Karpas-422 (cell line): Measurements from ENCODE around the gene PRKCE. TPM values are rescaled to one million over a fixed set of nuclear protein-coding genes. Genes with fewer than 3 reads are reported as not detected.

Source experiments
- DNase-seq: peaks from one replicate; pipeline ENCODE4 v3.0.0-alpha.2; 2015
- H2AFZ ChIP-seq: fragments of 200-600 bp; sonication (generic); 2 replicates; pipeline ENCODE4 v1.6.1; 2014; ENCODE audit warnings: antibody characterized with exemption, low read length, mixed read lengths
- H3K27ac ChIP-seq: fragments of 200-600 bp; sonication (generic); 2 replicates; pipeline ENCODE4 v1.5.1; 2014; ENCODE audit warnings: mild to moderate bottlenecking, low read length, moderate library complexity
- H3K27me3 ChIP-seq: fragments of 200-600 bp; sonication (generic); 2 replicates; pipeline ENCODE4 v1.6.1; 2014; ENCODE audit warnings: low read length, mixed read lengths
- H3K36me3 ChIP-seq: fragments of 200-600 bp; sonication (generic); 2 replicates; pipeline ENCODE4 v1.6.1; 2014; ENCODE audit warnings: low read length, mixed read lengths; ENCODE audit not compliant: insufficient read depth
- H3K4me1 ChIP-seq: fragments of 200-600 bp; sonication (generic); 2 replicates; pipeline ENCODE4 v1.6.1; 2014; ENCODE audit warnings: mild to moderate bottlenecking, low read length, mixed read lengths
- H3K4me2 ChIP-seq: fragments of 200-600 bp; sonication (generic); 2 replicates; pipeline ENCODE4 v1.6.1; 2014; ENCODE audit warnings: low read length, low read depth, mild to moderate bottlenecking; ENCODE audit not compliant: poor library complexity, severe bottlenecking
- H3K4me3 ChIP-seq: fragments of 200-600 bp; sonication (generic); 2 replicates; pipeline ENCODE4 v1.5.1; 2014; ENCODE audit warnings: mild to moderate bottlenecking, antibody characterized with exemption, low read length, mixed read lengths
- H3K79me2 ChIP-seq: fragments of 200-600 bp; sonication (generic); 2 replicates; pipeline ENCODE4 v1.6.1; 2014; ENCODE audit warnings: mild to moderate bottlenecking, low read length, mixed read lengths
- H3K9ac ChIP-seq: fragments of 200-600 bp; sonication (generic); 2 replicates; pipeline ENCODE4 v1.6.0; 2014; ENCODE audit warnings: low read length
- H3K9me2 ChIP-seq: fragments of 200-600 bp; sonication (generic), shearing (Covaris generic); replicated peaks from 2 replicates; pipeline ENCODE4 v1.6.0; 2014; ENCODE audit warnings: mild to moderate bottlenecking, low read length, moderate library complexity; ENCODE audit not compliant: insufficient read depth
- H3K9me3 ChIP-seq: fragments of 300-700, 200-600 bp; sonication (generic); 2 replicates; pipeline ENCODE4 v1.6.1; 2014; ENCODE audit warnings: low read length, mixed read lengths
- H4K20me1 ChIP-seq: fragments of 200-600 bp; sonication (generic); 2 replicates; pipeline ENCODE4 v1.6.1; 2014; ENCODE audit warnings: mild to moderate bottlenecking, antibody characterized with exemption, low read length, low read depth; ENCODE audit not compliant: insufficient read depth
- total RNA-seq: library from RNA; depleted of rRNA; stranded (reverse); fragments of >200 nt; shearing (Covaris generic); gene quantifications from 2 replicates; pipeline ENCODE4 v1.2.3, GENCODE V29; 2014; ENCODE audit warnings: low replicate concordance

PRKCE gene
- total RNA-seq, 1 experiment from 2014 or later: 61.8 TPM

DNA sequence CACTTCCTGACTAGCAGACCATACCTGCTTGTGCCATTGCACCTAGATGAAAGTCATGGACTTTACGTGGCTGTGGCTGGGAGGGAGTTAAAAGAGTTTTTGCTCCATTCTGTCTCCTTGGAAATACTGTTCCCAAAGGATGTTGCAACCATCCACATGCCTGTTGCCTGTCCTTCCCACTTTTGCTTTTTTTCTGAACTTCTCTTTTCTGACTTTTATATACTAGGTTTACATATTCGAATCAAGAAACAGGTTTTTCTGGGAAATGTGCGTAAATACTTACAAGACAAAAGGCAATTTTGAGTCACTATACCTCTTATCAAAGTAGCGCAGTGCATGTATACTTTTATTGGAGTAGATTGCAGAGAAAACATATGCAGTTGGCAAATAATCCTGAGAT, 244.8 kb downstream of the PRKCE start:
- Histone ChIP-seq H3K4me2 (no peak overlapping the region), H3K79me2 (peaks cover 97% of the 10 kb centered on the region), H3K9ac (no peak overlapping the region), H3K4me1 (peaks cover 17% of the 10 kb centered on the region), H4K20me1 (no peaks in the 10 kb centered on the region), H3K27ac (no peak overlapping the region), H3K9me2 (no peaks in the 10 kb centered on the region), H3K9me3 (no peaks in the 10 kb centered on the region), H3K4me3 (no peak overlapping the region), H3K27me3 (no peaks in the 10 kb centered on the region), H2AFZ (no peak overlapping the region), H3K36me3 (0 out of 2 replicates have a peak, but pooled peaks cover 9% of the 10 kb centered on the region)
- DNase-seq: no peak

DNA sequence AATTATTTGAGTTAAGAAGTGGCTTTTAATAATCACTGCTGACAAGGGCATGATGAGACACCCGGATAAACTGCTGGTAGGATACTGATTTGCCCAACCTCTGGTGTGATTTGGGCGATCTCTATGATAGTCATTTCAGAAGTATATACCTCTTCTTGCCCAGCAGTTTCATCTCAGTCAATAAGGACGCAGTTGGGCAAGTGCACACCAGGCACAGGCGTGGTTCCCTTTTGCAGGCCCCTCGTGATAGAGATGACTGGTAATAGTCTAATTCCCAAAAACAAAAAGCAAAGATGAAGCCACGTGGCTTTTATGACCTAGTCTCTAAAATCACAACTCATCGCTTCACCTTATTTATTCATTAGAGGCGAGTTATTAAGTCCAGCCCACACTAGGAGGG, 246.4 kb downstream of the PRKCE start:
- Histone ChIP-seq H3K36me3 (0 out of 2 replicates have a peak, but pooled peaks cover 9% of the 10 kb centered on the region), H3K9me2 (no peaks in the 10 kb centered on the region), H4K20me1 (no peaks in the 10 kb centered on the region), H3K4me1 (peaks cover 15% of the 10 kb centered on the region), H3K9ac (no peak overlapping the region), H3K79me2 (peaks cover 97% of the 10 kb centered on the region), H3K27me3 (no peaks in the 10 kb centered on the region), H3K4me2 (no peak overlapping the region), H3K4me3 (no peak overlapping the region), H3K27ac (no peak overlapping the region), H3K9me3 (no peaks in the 10 kb centered on the region), H2AFZ (no peak overlapping the region)
- no peak for DNase-seq

DNA sequence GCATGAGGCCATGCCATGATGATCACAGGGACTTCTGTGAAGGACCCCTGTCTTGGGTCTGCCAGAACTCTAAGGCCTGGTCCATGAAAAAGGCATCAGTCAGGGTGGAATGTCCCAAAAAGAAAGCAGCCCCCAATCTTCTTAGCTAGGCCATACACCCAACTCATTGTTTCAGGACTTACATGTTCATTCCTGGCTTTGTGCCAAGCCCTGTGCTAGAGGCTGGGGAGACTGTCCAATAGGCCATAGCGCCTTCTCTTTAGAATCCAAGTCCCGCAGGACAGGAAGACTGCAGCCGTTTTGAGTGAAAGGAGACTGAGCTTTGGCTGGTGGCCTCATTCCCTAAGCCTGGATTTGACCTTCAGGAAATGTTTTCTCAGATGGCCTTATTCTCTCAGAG, 247.3 kb downstream of the PRKCE start:
- H3K4me3 ChIP-seq: no peak overlapping the region
- no peak overlapping the region for H3K4me2 ChIP-seq
- H3K9ac ChIP-seq: no peak overlapping the region
- H3K27me3 ChIP-seq: no peaks in the 10 kb centered on the region
- no peaks in the 10 kb centered on the region for H4K20me1 ChIP-seq
- no peaks in the 10 kb centered on the region for H3K9me3 ChIP-seq
- 0 out of 2 replicates have a peak, but pooled peaks cover 9% of the 10 kb centered on the region for H3K36me3 ChIP-seq
- peaks cover 18% of the 10 kb centered on the region for H3K4me1 ChIP-seq
- no peak overlapping the region for H3K27ac ChIP-seq
- H3K9me2 ChIP-seq: no peaks in the 10 kb centered on the region
- H2AFZ ChIP-seq: no peak overlapping the region
- DNase-seq: no peak
- peaks cover 99% of the 10 kb centered on the region for H3K79me2 ChIP-seq

DNA sequence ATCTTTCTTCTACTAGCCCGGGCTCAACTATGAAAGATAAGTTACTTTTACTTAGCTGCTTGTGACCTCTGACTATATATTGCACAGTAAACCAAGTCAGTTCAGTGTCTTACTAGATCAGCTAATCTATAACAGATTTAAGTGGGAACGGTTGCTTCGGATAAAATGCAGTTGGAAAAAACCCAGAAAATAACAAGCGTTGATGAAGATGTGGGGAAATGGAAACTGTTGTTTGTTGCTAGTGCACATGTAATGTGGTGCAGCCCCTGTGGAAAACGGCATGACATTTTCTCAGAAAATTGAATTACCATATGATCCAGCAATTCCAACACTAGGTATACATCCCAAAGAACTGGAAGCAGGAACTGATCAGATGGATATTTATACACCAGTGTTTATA, 248.5 kb downstream of the PRKCE start:
- H4K20me1 ChIP-seq: no peaks in the 10 kb centered on the region
- H3K79me2 ChIP-seq: peaks cover 99% of the 10 kb centered on the region
- DNase-seq: no peak
- no peak overlapping the region for H3K4me3 ChIP-seq
- H2AFZ ChIP-seq: no peak overlapping the region
- H3K9me3 ChIP-seq: no peaks in the 10 kb centered on the region
- no peak overlapping the region for H3K4me2 ChIP-seq
- H3K36me3 ChIP-seq: 0 out of 2 replicates have a peak, but pooled peaks cover 9% of the 10 kb centered on the region
- no peaks in the 10 kb centered on the region for H3K9me2 ChIP-seq
- H3K27me3 ChIP-seq: no peaks in the 10 kb centered on the region
- H3K4me1 ChIP-seq: peaks cover 21% of the 10 kb centered on the region
- H3K9ac ChIP-seq: no peak overlapping the region
- no peak overlapping the region for H3K27ac ChIP-seq

DNA sequence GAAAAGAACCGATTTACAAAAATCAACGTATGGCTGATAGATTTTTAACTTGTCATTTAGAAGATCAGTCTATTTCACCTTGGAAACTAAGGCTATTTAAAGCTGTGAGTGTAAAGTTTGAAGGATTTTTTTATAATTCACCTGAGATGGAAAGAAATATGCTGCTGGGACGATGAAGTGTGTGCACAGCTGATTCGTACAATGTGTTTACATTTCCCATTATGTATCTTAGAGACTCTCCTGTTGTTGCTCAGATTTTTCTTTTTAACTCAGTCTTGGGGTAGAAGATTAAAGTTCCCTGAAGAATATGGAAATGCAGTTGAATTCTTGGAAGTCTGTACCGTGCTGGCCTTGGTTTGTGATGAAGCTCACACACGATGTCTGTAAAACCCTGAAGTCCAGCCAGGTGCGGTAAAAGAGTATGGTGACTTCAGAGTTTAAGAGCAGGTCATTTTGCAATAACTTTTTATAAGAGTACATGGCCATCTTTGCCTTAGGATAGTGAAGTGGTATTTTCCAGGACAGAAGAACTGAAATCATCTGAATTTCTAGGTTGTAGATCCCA, 250.1 kb downstream of the PRKCE start:
- peaks cover 30% of the 10 kb centered on the region for H3K4me1 ChIP-seq
- no peaks in the 10 kb centered on the region for H3K9me2 ChIP-seq
- peaks cover 99% of the 10 kb centered on the region for H3K79me2 ChIP-seq
- H3K36me3 ChIP-seq: 0 out of 2 replicates have a peak, but pooled peaks cover 9% of the 10 kb centered on the region
- H3K9me3 ChIP-seq: no peaks in the 10 kb centered on the region
- no peak overlapping the region for H2AFZ ChIP-seq
- no peak overlapping the region for H3K27ac ChIP-seq
- no peak overlapping the region for H3K9ac ChIP-seq
- no peaks in the 10 kb centered on the region for H4K20me1 ChIP-seq
- no peak overlapping the region for H3K4me3 ChIP-seq
- H3K4me2 ChIP-seq: no peak overlapping the region
- no peaks in the 10 kb centered on the region for H3K27me3 ChIP-seq
- DNase-seq: no peak

DNA sequence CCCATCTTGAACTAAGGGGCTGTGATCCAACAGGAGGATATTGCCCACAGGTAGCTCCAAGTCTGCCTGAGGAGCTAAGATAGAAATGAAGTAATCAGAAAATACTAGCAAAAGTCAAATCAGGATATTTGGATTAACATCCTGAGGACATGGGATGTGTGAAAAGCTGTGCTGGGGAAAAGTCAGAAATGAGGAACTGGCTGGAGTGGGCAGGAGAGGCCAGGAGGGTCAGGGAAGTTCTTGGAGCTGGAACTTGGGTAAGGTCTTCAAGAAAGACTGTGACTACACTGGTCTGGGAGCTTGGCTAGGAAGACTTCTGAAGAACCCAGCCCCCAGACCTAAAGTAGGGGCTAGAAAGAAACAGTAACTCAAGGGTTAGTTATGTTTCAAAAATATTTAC, 250.9 kb downstream of the PRKCE start:
- Histone ChIP-seq H3K4me2 (no peak overlapping the region), H2AFZ (no peak overlapping the region), H3K27ac (peak overlapping the region; percentile 34; the same call in 1 of the 2 replicates), H3K4me1 (peaks cover 39% of the 10 kb centered on the region), H3K9me2 (no peaks in the 10 kb centered on the region), H3K9ac (no peak overlapping the region), H3K27me3 (no peaks in the 10 kb centered on the region), H3K4me3 (no peak overlapping the region), H3K79me2 (peaks cover 99% of the 10 kb centered on the region), H4K20me1 (no peaks in the 10 kb centered on the region), H3K36me3 (0 out of 2 replicates have a peak, but pooled peaks cover 9% of the 10 kb centered on the region), H3K9me3 (no peaks in the 10 kb centered on the region)
- no peak for DNase-seq

DNA sequence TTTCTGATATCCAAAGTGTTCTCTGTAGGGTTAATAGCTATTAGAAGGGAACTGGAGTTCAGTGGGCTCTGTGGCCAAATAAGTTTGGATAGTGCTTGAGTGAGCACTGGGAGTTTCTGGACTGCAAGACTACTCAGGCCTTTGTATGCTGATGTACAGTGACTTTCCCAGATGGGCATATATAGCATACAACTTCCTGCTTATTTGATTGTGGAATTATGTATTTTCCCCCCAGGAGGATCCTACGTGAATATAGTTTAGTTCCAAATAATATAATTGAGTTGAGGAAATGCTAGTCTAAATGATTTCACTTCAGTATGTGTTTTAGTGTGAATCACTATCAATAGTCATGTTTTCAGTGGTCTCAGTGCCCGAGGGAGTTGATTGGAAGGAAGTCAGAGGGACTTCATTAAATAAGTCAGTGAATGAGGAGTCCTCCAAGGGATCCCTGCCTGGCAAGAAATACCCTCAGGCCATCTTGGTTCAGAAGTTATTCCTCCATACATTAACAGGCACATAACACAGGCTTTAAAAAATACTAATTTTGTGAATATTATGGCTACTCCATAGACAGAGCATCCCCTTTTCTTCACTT, 251.4 kb downstream of the PRKCE start:
- H4K20me1 ChIP-seq: no peaks in the 10 kb centered on the region
- DNase-seq: no peak
- no peak overlapping the region for H2AFZ ChIP-seq
- H3K9me2 ChIP-seq: no peaks in the 10 kb centered on the region
- peak overlapping the region; percentile 34; the same call in 1 of the 2 replicates for H3K27ac ChIP-seq
- no peaks in the 10 kb centered on the region for H3K9me3 ChIP-seq
- no peak overlapping the region for H3K4me3 ChIP-seq
- H3K36me3 ChIP-seq: 0 out of 2 replicates have a peak, but pooled peaks cover 9% of the 10 kb centered on the region
- H3K4me1 ChIP-seq: peaks cover 44% of the 10 kb centered on the region
- H3K4me2 ChIP-seq: no peak overlapping the region
- H3K9ac ChIP-seq: no peak overlapping the region
- peaks cover 99% of the 10 kb centered on the region for H3K79me2 ChIP-seq
- H3K27me3 ChIP-seq: no peaks in the 10 kb centered on the region

DNA sequence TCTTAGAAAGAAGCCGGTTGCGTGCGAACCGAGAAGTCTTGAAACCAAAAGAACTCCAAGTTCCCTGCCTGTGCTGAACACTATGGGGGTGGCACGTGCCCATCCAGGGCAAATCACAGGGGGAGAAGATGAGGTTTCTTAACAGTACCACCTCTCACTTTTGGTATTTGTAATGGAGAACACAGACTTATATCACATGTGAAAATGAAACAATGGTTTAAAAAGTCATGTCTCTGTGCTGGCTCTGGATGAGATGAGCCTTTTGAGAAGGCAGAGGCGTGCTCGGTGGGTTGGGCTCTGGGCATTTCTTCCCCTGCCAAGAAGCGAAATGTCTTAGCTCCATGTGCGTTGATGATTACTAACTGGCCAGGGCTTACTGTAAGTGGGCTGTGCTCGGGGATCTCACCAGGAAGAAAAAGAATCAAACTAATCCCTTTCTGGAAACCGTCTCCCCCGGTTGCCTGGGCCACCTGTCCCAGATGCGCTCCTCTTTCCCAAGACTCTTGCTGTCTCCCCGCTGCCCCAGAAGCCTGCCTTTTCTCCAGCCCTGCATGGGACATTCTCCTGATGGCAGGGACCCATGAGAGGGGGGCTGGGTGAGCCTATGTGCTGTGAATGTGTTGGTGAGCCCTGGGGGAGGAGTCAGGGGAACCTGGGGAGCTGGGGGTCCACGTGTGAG, 252.9 kb downstream of the PRKCE start:
- no peak overlapping the region for H3K4me2 ChIP-seq

More for the DNA sequence above, 252.9 kb downstream of the PRKCE start:
- Histone ChIP-seq H3K79me2 (peaks cover 100% of the 10 kb centered on the region), H3K4me3 (no peak overlapping the region), H2AFZ (no peak overlapping the region), H3K9ac (no peak overlapping the region), H3K27me3 (no peaks in the 10 kb centered on the region), H3K27ac (no peak overlapping the region), H3K4me1 (peaks cover 59% of the 10 kb centered on the region), H3K9me2 (no peaks in the 10 kb centered on the region), H3K36me3 (0 out of 2 replicates have a peak, but pooled peaks cover 9% of the 10 kb centered on the region), H3K9me3 (no peaks in the 10 kb centered on the region), H4K20me1 (no peaks in the 10 kb centered on the region)
- no peak for DNase-seq
